Neural cell (in vitro differentiated cells): ENCODE results near the gene STARD7. TPM values are rescaled to one million over a fixed set of nuclear protein-coding genes. Genes with fewer than 3 reads are reported as not detected.

ENCODE experiments used
- H2AFZ ChIP-seq: fragments of 200-600, 300-800 bp; sonication (generic), shearing (Covaris generic); 2 replicates; pipeline ENCODE4 v1.6.0; 2014; ENCODE audit warnings: low read depth, mild to moderate bottlenecking, antibody characterized with exemption, low read length, moderate library complexity
- H3F3A ChIP-seq: fragments of 200-600 bp; shearing (Covaris generic); 2 replicates; pipeline ENCODE4 v1.6.1; 2016; ENCODE audit warnings: mild to moderate bottlenecking, moderate library complexity, mixed read lengths, antibody characterized with exemption, low read length; ENCODE audit not compliant: insufficient read depth, poor library complexity, severe bottlenecking
- H3K27ac ChIP-seq: fragments of 200-600, 300-800 bp; sonication (generic), shearing (Covaris generic); 2 replicates; pipeline ENCODE4 v1.5.1; 2014; ENCODE audit warnings: mild to moderate bottlenecking, low read length, moderate library complexity
- H3K27me3 ChIP-seq: fragments of 300-800, 200-600 bp; sonication (generic), shearing (Covaris generic); 2 replicates; pipeline ENCODE4 v1.6.0; 2014; ENCODE audit warnings: mild to moderate bottlenecking, low read depth, low read length, moderate library complexity; ENCODE audit not compliant: insufficient read depth
- H3K36me3 ChIP-seq: fragments of 300-800, 200-600 bp; sonication (generic), shearing (Covaris generic); 2 replicates; pipeline ENCODE4 v1.5.1; 2014; ENCODE audit warnings: mild to moderate bottlenecking, antibody characterized with exemption, low read length, moderate library complexity; ENCODE audit not compliant: insufficient read depth
- H3K4me2 ChIP-seq: fragments of 300-800, 200-600 bp; sonication (generic), shearing (Covaris generic); 2 replicates; pipeline ENCODE4 v1.6.0; 2014; ENCODE audit warnings: mild to moderate bottlenecking, low read length
- H3K4me3 ChIP-seq: fragments of 300-800, 200-600 bp; sonication (generic), shearing (Covaris generic); 2 replicates; pipeline ENCODE4 v1.5.1; 2014; ENCODE audit warnings: mild to moderate bottlenecking, low read length, moderate library complexity
- H3K79me2 ChIP-seq: fragments of 200-600 bp; shearing (Covaris generic); replicated peaks from 2 replicates; pipeline ENCODE4 v1.6.0; 2014; ENCODE audit warnings: mild to moderate bottlenecking, low read length, moderate library complexity; ENCODE audit not compliant: insufficient read depth
- H3K9ac ChIP-seq: fragments of 300-800, 200-600 bp; sonication (generic), shearing (Covaris generic); 2 replicates; pipeline ENCODE4 v1.6.1; 2016; ENCODE audit warnings: mild to moderate bottlenecking, low read length, mixed read lengths
- H3K9me2 ChIP-seq: fragments of 200-600 bp; shearing (Covaris generic); 2 replicates; pipeline ENCODE4 v1.6.1; 2016; ENCODE audit warnings: mild to moderate bottlenecking, low read length, mixed read lengths; ENCODE audit not compliant: insufficient read depth
- H3K9me3 ChIP-seq: fragments of 200-600, 300-800 bp; sonication (generic), shearing (Covaris generic); 2 replicates; pipeline ENCODE4 v1.6.1; 2016; ENCODE audit warnings: mild to moderate bottlenecking, mixed run types, low read length, moderate library complexity, mixed read lengths
- H4K20me1 ChIP-seq: fragments of 200-600 bp; shearing (Covaris generic); 2 replicates; pipeline ENCODE4 v1.6.1; 2016; ENCODE audit warnings: mild to moderate bottlenecking, mixed run types; ENCODE audit not compliant: insufficient read depth
- EP300 ChIP-seq: fragments of 450-650 bp; conservative IDR thresholded peaks from 2 replicates; pipeline ENCODE4 v1.6.1; 2014; ENCODE audit warnings: antibody characterized with exemption, mild to moderate bottlenecking, moderate library complexity; ENCODE audit not compliant: poor library complexity, severe bottlenecking
- EZH2 ChIP-seq: fragments of 200-600, 300-800 bp; shearing (Covaris generic), sonication (generic); IDR thresholded peaks from 2 replicates; pipeline ENCODE4 v1.6.1; 2014; ENCODE audit warnings: antibody characterized with exemption, low read length, borderline replicate concordance, mild to moderate bottlenecking; ENCODE audit not compliant: insufficient read depth, poor library complexity, severe bottlenecking
- MXI1 ChIP-seq: fragments of 450-650 bp; conservative IDR thresholded peaks from 2 replicates; pipeline ENCODE4 v1.6.1; 2014; ENCODE audit warnings: antibody characterized with exemption, mild to moderate bottlenecking; ENCODE audit not compliant: poor library complexity, severe bottlenecking
- POLR2AphosphoS5 ChIP-seq: IDR thresholded peaks from 2 replicates; pipeline ENCODE4 v1.6.1; 2012
- RAD21 ChIP-seq: fragments of 450-650 bp; conservative IDR thresholded peaks from 2 replicates; pipeline ENCODE4 v1.6.1; 2014; ENCODE audit warnings: antibody characterized with exemption, mild to moderate bottlenecking, moderate library complexity
- REST ChIP-seq: IDR thresholded peaks from 2 replicates; pipeline ENCODE4 v1.6.1; 2012; ENCODE audit warnings: borderline replicate concordance
- SMC3 ChIP-seq: fragments of 450-650 bp; conservative IDR thresholded peaks from 2 replicates; pipeline ENCODE4 v1.6.1; 2014; ENCODE audit warnings: antibody characterized with exemption, mild to moderate bottlenecking, moderate library complexity; ENCODE audit not compliant: poor library complexity
- TAF1 ChIP-seq: IDR thresholded peaks from 2 replicates; pipeline ENCODE4 v1.6.1; 2012; ENCODE audit warnings: low read depth
- polyA plus RNA-seq: library from polyadenylated mRNA; depleted of rRNA; stranded (reverse); fragments of >200 nt; gene quantifications from 2 replicates; pipeline ENCODE4 v1.2.3, GENCODE V29; 2014
- TF ChIP-seq, protein P1 (sequence below): fragments of 450-650 bp; IDR thresholded peaks from 2 replicates; pipeline ENCODE4 v1.5.1; 2014; ENCODE audit warnings: antibody characterized with exemption, mild to moderate bottlenecking, moderate library complexity; ENCODE audit not compliant: poor library complexity, severe bottlenecking

Gene STARD7
- polyA plus RNA-seq, 1 donor from 2014 or later = 155 TPM

- Histone ChIP-seq H3K4me3 (no peak overlapping the region), H3K4me2 (no peak overlapping the region), H3K79me2 (no peaks in the 10 kb centered on the region), H3K9me3 (no peaks in the 10 kb centered on the region), H3K9ac (no peak overlapping the region), H3K36me3 (no peaks in the 10 kb centered on the region), H3K9me2 (no peaks in the 10 kb centered on the region), H4K20me1 (no peaks in the 10 kb centered on the region), H3K27ac (no peak overlapping the region), H2AFZ (no peak overlapping the region), H3F3A (no peaks in the 10 kb centered on the region), H3K27me3 (no peaks in the 10 kb centered on the region)
- TF ChIP-seq REST = no peak
- TF ChIP-seq, protein P1, sequence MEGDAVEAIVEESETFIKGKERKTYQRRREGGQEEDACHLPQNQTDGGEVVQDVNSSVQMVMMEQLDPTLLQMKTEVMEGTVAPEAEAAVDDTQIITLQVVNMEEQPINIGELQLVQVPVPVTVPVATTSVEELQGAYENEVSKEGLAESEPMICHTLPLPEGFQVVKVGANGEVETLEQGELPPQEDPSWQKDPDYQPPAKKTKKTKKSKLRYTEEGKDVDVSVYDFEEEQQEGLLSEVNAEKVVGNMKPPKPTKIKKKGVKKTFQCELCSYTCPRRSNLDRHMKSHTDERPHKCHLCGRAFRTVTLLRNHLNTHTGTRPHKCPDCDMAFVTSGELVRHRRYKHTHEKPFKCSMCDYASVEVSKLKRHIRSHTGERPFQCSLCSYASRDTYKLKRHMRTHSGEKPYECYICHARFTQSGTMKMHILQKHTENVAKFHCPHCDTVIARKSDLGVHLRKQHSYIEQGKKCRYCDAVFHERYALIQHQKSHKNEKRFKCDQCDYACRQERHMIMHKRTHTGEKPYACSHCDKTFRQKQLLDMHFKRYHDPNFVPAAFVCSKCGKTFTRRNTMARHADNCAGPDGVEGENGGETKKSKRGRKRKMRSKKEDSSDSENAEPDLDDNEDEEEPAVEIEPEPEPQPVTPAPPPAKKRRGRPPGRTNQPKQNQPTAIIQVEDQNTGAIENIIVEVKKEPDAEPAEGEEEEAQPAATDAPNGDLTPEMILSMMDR = no peak
- no peak for TF ChIP-seq EZH2
- no peak for TF ChIP-seq SMC3
- TF ChIP-seq RAD21 = no peak
- TF ChIP-seq TAF1 = no peak
- TF ChIP-seq POLR2AphosphoS5 = no peak
- TF ChIP-seq MXI1 = no peak
- TF ChIP-seq EP300 = no peak
Measured at GRCh38 chr2:96184989-96185388, 23.6 kb downstream of the STARD7 start.

GRCh38 chr2:96184188-96184587 is 24.4 kb downstream of the STARD7 start:
- Histone ChIP-seq H3K79me2 (no peaks in the 10 kb centered on the region), H2AFZ (no peak overlapping the region), H3K9me3 (no peaks in the 10 kb centered on the region), H3K4me2 (no peak overlapping the region), H3K9me2 (no peaks in the 10 kb centered on the region), H3K27me3 (no peaks in the 10 kb centered on the region), H4K20me1 (no peaks in the 10 kb centered on the region), H3K36me3 (no peaks in the 10 kb centered on the region), H3K27ac (no peak overlapping the region), H3K4me3 (no peak overlapping the region), H3F3A (no peaks in the 10 kb centered on the region), H3K9ac (no peak overlapping the region)
- TF ChIP-seq SMC3 = no peak
- TF ChIP-seq POLR2AphosphoS5 = no peak
- TF ChIP-seq REST = no peak
- TF ChIP-seq TAF1 = no peak
- TF ChIP-seq, protein P1 = no peak
- TF ChIP-seq EP300 = no peak
- TF ChIP-seq RAD21 = no peak
- TF ChIP-seq EZH2 = no peak
- no peak for TF ChIP-seq MXI1
